OCI-LY3 (cell line): Measurements from ENCODE around the gene ZNF366.

Experiments
- CTCF ChIP-seq: fragments of 200-600, 300-600 bp; sonication (generic); IDR thresholded peaks from 2 replicates; pipeline ENCODE4 v1.5.1; 2014; ENCODE audit warnings: antibody characterized with exemption, low read length, low read depth
- EZH2phosphoT487 ChIP-seq: fragments of 200-600 bp; shearing (Covaris generic); IDR thresholded peaks from 2 replicates; pipeline ENCODE4 v1.6.1; 2018; ENCODE audit warnings: antibody characterized with exemption, mixed run types, low read depth

- TF ChIP-seq CTCF = no peak
- TF ChIP-seq EZH2phosphoT487 = no peak
Measured at GRCh38 chr5:72507907-72508238, 663 bp upstream of the ZNF366 start.
